NCI-H1048 (cell line): ENCODE results near the gene SCRT2.
"Not testable (repeated sequence)": the region's sequence is repeated elsewhere in the genome, so short reads cannot be mapped to it uniquely, and the experiment has no call there.

ENCODE experiments used
- DNase-seq: peaks from one replicate; lab custom pipeline; 2025; lab: John Stamatoyannopoulos, UW

SCRT2 gene

DNA sequence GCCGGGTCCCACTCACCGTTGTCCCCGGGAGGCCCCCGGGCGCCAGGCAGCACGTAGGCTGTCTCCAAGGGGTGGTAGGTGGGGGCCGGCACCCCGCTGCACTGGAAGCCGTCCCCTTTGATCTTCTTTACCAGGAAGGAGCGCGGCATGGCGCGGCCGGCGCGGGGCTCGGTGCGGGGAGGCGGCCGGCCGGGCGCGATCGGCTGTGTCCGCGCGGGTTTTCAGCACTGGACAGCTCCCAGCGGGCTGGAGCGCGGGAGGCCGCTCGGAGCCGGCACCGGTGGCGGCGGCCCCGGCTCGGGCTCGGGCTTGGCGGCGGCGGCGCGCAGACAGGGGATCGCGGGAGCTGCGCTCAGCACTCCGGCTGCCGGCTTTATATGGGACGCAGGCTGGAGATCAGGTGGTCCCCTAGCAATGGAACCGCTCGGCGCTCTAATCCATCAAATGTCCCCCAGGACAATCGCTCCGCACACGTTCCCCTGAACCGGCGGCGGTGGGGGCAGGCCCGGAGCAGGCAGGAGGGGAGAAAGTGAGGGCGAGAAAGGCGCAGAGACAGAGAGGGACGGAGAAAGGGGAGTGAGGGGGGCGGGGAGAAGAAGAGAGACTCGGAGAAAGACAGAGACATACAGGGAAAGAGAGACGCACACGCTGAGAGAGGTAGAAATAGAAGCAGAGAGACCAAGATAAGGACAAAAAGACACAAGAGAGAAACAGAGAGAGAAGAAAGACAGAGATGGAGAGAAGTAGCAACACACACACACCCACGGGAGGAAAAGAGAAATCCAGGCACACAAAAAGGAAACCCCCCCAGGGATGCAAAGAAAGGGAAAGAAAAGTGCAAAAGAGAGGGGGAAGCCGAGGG is at the start of gene SCRT2:
Gene SCRT2 (minus strand): TSS at position 350 of the 862 bp plus-strand sequence. CDS start 201 bp downstream, at position 149.
- peak; percentile 22 for DNase-seq

DNA sequence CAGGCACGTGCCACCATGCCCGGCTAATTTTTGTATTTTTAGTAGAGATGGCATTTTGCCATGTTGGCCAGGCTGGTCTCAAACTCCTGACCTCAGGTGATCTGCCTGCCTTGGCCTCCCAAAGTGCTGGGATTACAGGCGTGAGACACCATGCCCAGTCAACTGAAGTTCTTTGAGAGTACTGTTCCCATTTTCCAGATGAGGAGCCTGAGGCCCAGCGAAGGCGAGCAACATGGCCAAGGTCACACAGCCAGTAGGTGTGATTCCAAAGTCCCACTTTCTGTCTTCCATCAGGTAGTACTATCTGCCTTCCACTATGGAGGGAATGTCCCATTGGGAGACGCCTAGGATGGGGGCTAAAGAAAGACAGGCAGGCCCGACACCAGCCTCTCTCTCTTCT is 49.2 kb upstream of the SCRT2 start:
- DNase-seq: not testable (repeated sequence)

DNA sequence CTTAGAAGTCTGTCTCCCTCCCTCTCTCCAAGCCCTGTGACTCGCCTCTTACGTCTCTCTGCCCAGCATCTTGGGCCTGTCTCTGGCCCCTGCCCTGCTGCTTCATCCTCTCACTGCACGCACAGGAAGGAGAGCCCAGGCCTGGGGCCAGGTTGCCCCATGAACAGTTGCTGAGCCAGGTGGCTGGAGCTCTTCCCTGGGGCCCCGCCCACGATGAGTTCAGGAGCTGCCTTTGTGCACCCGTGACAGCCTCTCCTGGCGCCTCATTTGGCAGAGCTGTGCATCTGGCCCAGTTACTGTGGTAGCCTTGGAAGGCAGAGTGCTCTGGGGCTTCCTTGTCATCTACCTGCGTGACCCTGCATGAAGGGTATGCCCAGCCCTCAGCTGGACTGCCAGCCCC is 48.2 kb upstream of the SCRT2 start:
- DNase-seq: no peak

DNA sequence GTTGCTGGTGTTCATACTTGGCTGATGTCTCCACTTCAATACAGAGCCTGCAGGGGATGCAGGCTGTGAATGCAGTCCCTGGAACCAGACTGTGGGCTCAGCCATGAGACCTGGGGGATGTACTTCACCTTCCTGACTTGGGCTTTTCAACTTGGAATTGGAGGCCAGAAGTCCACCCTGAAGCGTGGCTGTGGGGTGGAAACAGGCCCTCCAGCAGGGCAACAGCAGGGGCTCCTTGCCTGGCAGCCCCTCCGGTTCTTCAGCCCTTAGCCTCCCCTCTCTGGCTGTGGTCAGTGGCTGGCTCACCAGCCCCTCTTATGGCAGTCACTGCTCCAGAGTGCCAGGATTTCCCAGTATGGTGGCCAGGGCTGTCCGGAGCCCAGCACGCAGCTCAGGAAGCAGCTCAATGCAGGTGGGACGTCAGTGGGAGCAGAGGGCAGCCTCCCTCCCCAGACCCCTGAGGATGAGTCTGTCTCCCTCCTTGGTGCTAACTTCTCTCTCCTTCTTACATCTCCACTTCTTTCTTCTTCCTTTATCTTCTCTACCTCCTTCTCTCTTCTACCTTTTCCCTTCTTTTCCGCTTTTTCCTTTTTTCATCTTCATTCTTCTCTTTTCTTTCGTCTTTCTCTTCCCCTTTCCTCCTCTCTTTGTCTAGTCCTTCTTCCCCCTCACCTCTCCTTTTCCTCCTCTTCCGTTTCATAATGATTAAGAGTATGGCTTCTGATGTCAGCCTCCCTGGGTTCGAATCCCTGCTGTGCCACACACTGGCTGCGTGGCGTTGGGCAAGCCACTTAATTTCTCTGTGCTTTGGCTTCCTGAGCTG is 47.4 kb upstream of the SCRT2 start:
- no peak for DNase-seq

DNA sequence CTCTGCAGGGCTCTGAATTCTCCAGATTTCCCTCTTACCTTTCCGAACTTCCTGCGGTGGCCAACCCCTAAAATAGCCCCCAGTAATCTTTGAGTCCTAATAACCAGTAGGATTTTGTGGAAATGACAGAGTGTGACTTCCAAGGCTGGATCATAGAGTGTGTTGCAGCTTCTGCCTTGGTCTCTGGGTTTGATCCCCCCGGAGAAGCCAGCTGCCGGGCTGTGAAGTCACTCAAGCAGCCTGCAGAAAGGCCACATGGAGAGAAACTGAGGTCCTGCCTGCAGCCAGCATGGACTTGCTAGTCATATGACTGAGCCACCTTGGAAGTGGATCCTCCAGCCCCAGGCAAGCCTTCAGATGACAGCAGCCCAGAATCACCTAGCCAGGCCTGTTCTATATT is 46.3 kb upstream of the SCRT2 start:
- no peak for DNase-seq

DNA sequence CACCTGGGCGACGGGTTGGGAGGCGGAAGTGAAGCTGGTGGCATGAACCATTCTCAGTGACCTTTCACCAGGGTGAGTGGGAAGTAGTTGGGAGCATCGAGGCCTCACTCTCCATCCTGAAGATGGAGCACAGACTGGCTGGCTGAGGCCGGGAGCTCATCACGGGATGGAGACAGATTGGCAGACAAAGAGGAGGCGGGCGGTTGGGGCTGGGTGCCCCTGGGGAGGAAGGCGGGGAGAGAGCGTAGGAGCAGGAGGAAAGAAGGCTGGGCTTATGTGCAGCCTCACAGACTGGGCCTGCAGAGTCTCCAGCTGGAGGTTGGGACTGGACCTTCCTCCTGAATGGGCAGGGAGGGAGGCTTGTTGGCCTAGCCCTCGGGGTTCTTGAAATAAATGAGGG is 44.2 kb upstream of the SCRT2 start:
- DNase-seq: no peak

DNA sequence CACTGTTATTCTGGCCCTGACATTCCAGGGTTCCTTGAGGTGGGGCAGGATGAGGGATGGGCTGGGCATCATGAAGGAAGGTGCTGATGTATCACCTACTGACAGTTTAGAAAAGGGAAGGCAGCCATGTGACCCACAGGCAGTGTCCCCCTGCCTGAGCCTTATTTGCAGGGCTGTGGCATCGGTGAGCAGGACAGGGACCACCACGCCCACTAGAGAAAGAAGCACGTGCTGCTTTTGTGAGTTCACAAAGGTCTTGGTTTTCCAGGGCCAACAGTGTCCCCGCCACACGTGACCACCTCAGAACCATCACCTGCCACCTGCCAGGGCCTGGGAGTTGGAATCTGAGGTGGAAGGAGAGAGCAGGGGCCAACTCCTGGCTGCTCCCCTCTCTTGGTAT is 43.5 kb upstream of the SCRT2 start:
- no peak for DNase-seq

DNA sequence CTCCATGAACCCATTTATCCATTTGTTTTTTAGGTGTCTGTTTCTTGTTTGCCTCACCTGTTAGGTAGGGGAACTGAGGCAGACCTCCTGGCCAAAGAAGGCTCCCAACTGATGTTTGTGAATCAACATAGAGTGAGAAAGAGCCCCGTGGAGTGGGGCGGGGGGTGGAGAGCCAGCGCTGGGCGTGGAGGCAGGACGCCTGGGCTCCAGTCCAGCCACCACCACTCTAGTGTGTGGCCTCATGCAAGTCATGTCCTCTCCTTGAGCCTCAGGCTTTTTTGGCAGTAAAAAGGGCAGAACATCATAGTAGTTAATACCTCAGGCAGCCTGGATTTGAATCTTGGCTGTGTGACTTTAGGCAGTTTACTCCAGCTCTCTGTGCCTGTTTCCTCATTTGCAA is 42.2 kb upstream of the SCRT2 start:
- no peak for DNase-seq

DNA sequence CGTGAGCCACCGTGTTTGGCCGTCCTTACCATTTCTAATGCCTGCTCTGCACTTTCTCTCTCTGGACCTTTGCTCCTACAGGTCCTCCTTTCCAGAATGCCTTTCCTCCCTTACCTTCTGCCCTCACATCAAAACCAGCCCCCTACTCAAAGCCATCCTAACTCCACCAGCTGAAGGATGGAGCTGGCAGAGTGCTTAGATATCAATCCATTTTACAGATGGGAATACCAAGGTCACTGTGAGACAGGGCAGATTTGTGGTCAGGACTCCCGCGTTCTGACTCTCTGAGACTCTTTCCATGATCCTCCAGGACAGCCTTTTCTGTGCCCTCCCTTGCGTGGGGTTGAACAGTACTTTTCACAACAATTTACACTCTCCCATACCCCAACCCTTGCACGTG is 41.7 kb upstream of the SCRT2 start:
- no peak for DNase-seq

DNA sequence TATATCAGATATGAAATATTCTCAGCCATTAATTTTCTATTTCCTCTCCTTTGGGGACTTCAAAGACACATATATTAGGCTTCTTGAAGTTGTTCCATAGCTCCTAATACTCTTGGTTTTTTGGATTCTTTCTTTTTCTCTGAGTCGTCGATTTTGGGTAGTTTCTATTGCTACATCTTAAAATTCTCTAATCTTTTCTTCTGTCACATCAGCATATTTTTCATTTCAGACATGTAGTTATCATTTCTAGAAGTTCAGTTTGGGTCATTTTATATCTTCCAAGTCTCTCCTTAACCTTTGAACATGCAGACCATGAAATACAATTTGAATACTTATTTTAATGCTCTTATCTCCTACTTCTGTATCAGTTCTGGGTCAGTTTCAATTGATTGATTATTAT is 38.9 kb upstream of the SCRT2 start:
- DNase-seq: no peak

DNA sequence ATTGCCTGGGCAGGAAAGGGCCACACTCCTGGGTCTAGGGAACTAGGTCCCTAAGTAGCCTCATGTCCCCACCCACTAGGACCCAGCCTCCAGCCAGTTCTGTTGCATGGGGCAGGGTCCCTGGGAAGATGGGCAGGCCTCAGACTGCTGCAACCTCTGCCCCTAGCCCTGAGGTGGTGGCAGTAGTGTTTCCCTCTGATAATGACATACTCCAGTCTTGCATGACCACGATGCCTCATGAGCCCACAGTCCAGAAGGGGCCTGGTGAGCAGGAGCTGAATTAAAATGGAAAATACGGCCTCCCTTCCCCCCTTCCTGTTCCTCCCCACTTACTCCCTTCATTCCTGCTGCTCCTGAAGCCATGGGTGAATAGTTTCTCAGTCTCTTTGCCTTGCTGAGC is 36.0 kb upstream of the SCRT2 start:
- DNase-seq: no peak

DNA sequence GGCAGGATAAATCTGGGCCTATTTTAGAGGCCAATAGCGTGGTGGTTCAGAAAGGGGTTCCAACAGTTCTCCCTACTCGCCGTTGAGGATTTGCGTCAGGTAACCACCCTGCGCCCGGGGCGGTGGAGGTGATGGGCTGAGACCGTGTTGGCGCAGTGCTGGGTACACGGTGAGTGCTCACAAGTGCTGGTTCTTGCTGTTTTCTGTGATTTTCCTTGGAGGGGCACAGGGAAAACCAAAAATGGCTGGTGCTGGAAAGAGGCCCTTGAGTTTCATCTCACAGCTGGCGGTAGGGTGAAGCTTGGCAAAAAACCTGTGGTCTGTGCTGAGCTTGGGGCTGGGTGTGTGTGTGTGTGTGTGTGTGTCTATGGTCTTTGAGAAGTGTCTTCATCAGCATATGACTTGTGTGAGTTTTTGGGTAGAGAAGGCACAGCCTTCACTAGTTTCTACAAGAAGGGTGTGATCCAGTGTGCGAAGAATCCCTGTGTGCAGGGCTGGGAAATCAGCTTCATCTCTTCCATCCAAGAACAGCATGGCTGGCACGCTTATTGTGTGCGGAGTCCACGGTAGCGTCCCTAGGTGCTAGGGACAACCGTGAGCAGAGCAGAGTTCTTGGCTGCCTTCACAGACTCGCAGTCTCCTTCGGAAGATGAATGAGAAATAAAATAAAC is 35.3 kb upstream of the SCRT2 start:
- DNase-seq: no peak

DNA sequence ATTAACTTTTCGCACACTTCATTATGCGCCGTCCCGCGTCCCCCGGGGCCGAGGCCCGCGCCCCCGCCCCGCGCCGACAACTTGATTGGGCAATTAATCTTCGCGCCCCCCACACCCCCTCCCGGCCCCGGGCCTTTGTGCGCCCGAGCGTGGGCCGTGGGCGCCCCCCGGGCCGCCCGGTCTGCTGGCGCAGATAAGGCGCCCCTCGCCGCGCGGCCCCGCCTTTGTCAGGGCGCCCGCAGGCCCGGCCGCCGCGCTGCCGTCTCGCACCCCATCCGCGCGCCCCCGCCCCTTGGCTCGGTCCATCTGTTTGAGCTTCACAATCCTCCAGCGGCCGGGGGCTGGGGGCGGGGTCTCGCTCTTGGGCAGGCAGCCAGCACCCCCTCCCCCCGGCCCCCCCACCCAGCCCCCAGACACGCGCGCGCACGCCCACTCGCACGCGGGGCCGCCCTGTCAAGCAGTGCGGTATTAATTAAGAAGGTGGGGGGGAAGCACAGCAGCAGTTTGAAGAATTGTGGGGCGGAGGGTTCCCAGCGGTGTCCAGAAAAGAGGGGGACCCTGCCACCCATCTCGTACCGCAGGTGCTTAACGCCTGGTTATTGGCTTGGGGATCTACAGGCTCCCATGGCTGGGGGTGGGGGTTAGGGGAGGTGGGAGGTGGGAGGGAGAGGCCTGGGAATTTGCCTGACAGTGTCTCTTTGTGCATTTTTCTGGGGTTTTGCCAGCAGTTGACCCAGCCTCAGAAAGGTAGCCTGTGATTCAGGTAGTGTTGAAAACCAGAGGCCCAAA is 34.6 kb upstream of the SCRT2 start:
- DNase-seq: no peak

DNA sequence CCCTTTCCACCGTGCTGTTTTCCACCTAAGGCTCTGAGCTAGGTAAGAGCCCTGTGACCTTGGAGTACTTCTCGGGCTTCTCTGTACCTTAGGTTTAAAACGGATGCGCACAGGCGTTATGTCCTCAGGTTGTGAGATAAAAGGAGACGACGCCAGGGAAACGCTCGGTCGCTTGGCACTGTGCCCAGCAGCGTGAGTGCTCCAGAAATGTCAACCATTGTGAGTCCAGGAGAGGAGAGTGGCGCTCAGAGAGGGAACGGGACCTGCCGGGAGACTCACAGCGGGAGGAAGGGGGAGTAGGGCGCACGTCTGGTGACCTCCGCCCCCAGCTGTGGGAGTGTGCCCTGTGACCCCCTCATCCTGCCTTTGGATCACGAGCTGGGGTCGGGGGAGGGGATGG is 33.8 kb upstream of the SCRT2 start:
- no peak for DNase-seq

DNA sequence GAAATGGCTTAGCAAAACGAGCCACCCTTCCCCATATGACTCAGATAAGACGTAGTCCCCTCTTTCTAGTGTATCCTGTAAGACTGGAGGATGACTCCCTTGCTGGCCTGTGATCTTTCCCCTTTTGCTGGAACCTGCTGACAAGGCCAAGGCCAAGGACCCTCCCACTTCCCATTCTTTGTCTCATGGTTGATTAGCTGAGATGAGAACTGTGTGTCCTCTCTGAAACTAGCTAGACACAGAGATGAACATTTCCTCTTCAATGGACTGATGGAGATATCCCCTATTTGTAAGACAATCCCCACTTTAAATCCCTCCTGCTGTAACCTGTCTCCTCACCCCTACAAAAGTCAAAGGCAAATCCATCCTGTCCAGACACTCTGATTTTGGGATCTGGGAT is 33.4 kb upstream of the SCRT2 start:
- no peak for DNase-seq

DNA sequence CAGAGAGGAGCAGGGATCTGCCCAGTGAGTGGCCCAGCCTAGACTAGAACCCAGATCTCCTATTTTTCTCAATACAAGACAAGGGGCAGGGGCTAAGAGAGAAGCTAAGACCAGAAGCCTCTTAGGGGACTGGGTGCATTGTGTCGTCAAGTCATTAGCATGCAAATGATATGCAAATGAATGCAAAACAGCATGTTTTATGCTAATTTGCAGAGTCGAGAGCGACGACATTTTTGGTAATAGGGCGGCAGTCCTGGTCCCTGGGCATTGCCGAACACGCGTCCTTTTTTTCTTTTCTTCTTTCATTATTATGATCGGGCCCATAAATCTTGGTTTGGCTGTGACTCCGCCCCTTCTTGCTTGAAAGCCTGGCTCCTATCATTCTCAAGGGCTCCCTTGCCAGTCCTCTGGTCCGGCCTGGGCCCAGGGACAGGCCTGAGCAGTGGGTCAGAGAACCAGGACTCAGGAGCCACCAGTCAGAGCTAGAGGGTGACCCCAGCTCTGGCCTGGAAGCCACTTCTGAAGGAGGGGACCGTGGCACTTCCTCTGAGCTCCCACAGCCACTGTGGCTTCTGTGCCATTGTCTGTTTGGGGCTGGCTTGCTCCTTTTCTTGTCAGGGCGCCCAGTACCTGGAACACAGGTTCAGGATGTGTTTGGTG is 32.0 kb upstream of the SCRT2 start:
- no peak for DNase-seq

DNA sequence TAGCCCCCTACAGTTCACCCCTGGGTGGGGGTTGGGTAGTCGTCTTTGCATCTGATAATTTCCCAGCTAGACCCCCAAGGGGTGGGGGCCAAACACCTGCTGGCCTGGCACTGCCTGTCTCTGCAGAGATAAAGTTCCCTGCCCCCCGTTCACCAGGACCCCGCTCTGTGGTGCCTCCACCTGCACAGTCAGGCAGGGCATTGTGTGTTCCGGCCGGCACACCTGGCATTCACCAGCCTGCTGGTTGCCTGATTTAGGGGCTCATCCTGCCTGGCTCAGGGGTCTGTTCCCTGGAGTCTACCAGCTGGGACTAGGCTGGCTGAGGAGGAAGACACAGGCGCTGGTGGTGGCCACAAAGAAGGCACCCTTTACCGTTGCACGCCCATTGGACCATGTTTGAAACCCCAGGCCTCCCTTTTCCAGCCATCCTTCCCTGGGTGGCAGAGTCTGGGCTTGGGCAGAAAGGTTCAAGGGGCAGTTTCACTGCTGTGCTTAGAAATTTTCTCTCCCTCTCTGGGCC is 30.8 kb upstream of the SCRT2 start:
- DNase-seq: no peak

DNA sequence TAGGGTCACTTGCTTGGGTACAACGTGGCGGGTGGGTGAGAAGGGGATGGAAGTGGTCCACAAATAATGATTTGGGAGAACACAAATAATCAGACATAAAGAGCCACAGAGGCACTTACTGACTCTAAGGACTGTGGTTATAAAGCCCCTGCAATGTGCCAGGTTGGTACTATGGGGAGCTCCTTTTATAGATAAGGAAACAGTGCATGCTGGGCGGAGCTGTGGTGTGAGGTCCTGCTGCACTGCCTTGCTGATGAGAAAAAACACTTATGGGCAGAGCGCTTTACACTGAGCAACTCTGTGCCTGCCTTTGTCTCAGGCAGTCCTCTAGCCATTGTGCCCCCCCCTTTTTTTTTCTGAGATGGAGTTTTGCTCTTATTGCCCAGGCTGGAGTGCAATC is 29.1 kb upstream of the SCRT2 start:
- no peak for DNase-seq

DNA sequence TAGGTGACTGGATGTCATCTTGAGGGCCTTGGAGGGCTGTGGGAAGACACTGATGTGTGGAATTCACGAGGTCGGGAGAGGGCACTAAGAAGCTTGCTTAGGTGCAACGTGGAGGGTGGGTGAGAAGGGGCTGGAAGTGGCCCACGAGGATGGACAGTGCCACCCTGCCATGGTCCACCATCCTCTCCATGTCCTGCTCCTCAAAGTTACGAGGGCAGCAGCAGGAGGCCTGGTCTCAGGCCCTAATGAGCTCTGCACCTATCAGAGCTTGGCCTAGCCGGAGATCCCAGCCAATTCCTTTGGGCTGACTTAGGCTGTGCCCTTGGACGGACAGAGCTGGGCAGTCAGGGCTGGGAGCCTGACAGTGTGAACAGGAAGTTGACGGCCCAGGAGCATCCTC is 27.8 kb upstream of the SCRT2 start:
- DNase-seq: no peak

DNA sequence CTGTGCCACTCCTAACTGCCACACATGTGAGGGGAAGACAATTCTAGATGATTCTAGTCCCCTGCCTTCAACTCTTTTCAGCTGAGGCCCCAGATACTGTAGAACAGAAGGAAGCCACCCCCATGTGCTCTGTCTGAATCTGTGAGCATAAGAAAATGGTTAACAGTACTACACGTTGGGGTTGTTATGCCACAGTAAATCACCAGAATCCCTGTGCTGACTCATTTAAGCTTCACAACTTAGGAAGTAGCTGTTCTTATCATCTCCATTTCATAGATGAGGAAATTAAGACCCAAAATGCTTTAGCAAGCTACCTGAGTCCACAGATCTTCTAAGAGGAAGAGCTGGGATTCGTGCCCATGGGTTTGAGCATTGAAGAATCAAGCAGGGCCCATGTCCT is 27.4 kb upstream of the SCRT2 start:
- DNase-seq: no peak
